HepG2 (cell line): ENCODE results near the gene FOXK2.

Experiments used
- ATF6 ChIP-seq: sonication (generic); formaldehyde crosslinking; conservative IDR thresholded peaks from 2 replicates; pipeline ENCODE4 v1.4.0; 2020; ENCODE audit warnings: missing genetic modification reagents
- ETV5 ChIP-seq: IDR thresholded peaks from 2 replicates; pipeline ENCODE4 v1.6.1; 2018; ENCODE audit warnings: missing biosample characterization, missing genetic modification reagents, inconsistent platforms, borderline replicate concordance
- FIP1L1 ChIP-seq: fragments of 200-400 bp; formaldehyde crosslinking; IDR thresholded peaks from 2 replicates; pipeline ENCODE4 v1.6.1; 2018; ENCODE audit warnings: low read depth, mild to moderate bottlenecking, low read length, moderate library complexity, borderline replicate concordance; ENCODE audit not compliant: insufficient read depth
- HMGXB4 ChIP-seq, 2 experiments: sonication (generic) in 1 of 2; formaldehyde crosslinking in 1 of 2; IDR thresholded peaks; 2 replicates each; pipeline versions ENCODE4 v1.4.0 to v1.6.1; 2018 to 2020; ENCODE audit warnings: missing genetic modification reagents in 2 of 2, borderline replicate concordance in 1 of 2, low read depth in 1 of 2, mild to moderate bottlenecking in 1 of 2, missing biosample characterization in 1 of 2
- KAT7 ChIP-seq: IDR thresholded peaks from 2 replicates; pipeline ENCODE4 v1.6.1; 2018; ENCODE audit warnings: borderline replicate concordance, missing compliant biosample characterization
- POLR2G ChIP-seq: fragments of 200-400 bp; formaldehyde crosslinking; IDR thresholded peaks from 2 replicates; pipeline ENCODE4 v1.6.1; 2018; ENCODE audit warnings: mild to moderate bottlenecking, low read depth, low read length, moderate library complexity
- TBX2 ChIP-seq: sonication (generic); formaldehyde crosslinking; IDR thresholded peaks from 2 replicates; pipeline ENCODE4 v1.5.0; 2020; ENCODE audit warnings: missing genetic modification reagents, mild to moderate bottlenecking, borderline replicate concordance
- ZGPAT ChIP-seq: IDR thresholded peaks from 2 replicates; pipeline ENCODE4 v1.6.1; 2016; ENCODE audit warnings: mild to moderate bottlenecking
- ZMYM4 ChIP-seq: sonication (generic); formaldehyde crosslinking; IDR thresholded peaks from 2 replicates; pipeline ENCODE4 v1.8.1; 2023; ENCODE audit warnings: mild to moderate bottlenecking, missing genetic modification reagents
- ZNF263 ChIP-seq: sonication (generic); formaldehyde crosslinking; IDR thresholded peaks from 2 replicates; pipeline ENCODE4 v1.4.0; 2020; ENCODE audit warnings: missing genetic modification reagents
- ZNF496 ChIP-seq: sonication (generic); formaldehyde crosslinking; IDR thresholded peaks from 2 replicates; pipeline ENCODE4 v1.8.1; 2023; ENCODE audit warnings: mild to moderate bottlenecking, moderate library complexity, missing genetic modification reagents; ENCODE audit not compliant: insufficient replicate concordance
- ZNF878 ChIP-seq: sonication (generic); formaldehyde crosslinking; IDR thresholded peaks from 2 replicates; pipeline ENCODE4 v1.8.1; 2023; ENCODE audit warnings: mild to moderate bottlenecking, missing genetic modification reagents, moderate library complexity
- TF ChIP-seq, protein P1 (sequence below): sonication (generic); formaldehyde crosslinking; IDR thresholded peaks from 2 replicates; pipeline ENCODE4 v1.5.0; 2020; ENCODE audit warnings: mild to moderate bottlenecking, missing genetic modification reagents, moderate library complexity

DNA sequence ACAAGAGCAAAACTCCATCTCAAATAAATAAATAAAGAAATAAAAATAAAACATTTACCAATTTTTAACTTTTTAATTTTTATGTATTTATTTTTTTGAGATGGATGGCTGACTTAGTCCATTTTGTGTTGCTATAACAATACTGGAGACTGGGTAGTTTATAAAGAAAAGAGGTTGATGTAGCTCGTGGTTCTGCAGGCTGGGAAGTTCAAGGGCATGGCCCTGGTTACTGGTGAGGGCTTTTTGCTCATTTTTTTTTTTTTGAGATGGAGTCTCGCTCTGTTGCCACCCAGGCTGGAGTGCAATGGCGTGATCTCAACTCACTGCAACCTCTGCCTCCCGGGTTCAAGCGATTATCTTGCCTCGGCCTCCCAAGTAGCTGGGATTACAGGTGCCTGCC lies 14.2 kb upstream of the FOXK2 start:
- TF ChIP-seq FIP1L1 (no peak), ZNF878 (CRISPR knock-in tag) (no peak), ETV5 (no peak), POLR2G (no peak), ZNF496 (CRISPR knock-in tag) (no peak), KAT7 (CRISPR knock-in tag) (no peak), ZMYM4 (CRISPR knock-in tag) (no peak), HMGXB4 (CRISPR knock-in tag; IDR thresholded peaks at IDR 0.05; ENCODE audit: borderline replicate concordance in 1 of 2, low read depth in 1 of 2) (no peak), ATF6 (CRISPR knock-in tag) (no peak), ZGPAT (CRISPR knock-in tag) (0 out of 2 replicates have a peak, but pooled peaks have one; percentile 9), ZNF263 (CRISPR knock-in tag) (no peak), TBX2 (CRISPR knock-in tag) (no peak)
- TF ChIP-seq, protein P1, sequence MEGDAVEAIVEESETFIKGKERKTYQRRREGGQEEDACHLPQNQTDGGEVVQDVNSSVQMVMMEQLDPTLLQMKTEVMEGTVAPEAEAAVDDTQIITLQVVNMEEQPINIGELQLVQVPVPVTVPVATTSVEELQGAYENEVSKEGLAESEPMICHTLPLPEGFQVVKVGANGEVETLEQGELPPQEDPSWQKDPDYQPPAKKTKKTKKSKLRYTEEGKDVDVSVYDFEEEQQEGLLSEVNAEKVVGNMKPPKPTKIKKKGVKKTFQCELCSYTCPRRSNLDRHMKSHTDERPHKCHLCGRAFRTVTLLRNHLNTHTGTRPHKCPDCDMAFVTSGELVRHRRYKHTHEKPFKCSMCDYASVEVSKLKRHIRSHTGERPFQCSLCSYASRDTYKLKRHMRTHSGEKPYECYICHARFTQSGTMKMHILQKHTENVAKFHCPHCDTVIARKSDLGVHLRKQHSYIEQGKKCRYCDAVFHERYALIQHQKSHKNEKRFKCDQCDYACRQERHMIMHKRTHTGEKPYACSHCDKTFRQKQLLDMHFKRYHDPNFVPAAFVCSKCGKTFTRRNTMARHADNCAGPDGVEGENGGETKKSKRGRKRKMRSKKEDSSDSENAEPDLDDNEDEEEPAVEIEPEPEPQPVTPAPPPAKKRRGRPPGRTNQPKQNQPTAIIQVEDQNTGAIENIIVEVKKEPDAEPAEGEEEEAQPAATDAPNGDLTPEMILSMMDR (CRISPR knock-in tag): no peak
